ENCODE measurements around the gene ALDH5A1. TPM values are rescaled to one million over a fixed set of nuclear protein-coding genes. Genes with fewer than 3 reads are reported as not detected.

The ALDH5A1 gene
- total RNA-seq, 4 donors from 2014 or later: 4.1 to 12.1 (median 7.9) TPM

GRCh38 chr6:24545691-24546090 lies 50.9 kb downstream of the ALDH5A1 start:
- no peaks in the 10 kb centered on the region for H3K9me3 ChIP-seq

GRCh38 chr6:24546439-24546838 lies 51.7 kb downstream of the ALDH5A1 start:
- in situ Hi-C loops (cut with MboI; ENCODE audit: low pct_ligation_motif_present in 1 of 4, low pct_unique_long_range_greater_than_20kb in 1 of 4, low sequenced_read_pairs in 3 of 4) (no loop called here), intact Hi-C loops (cut with DNase I; ENCODE audit: low total_unique reads) (no loop called here)
- no peaks in the 10 kb centered on the region for H3K27me3 ChIP-seq
- no peaks in the 10 kb centered on the region for H3K36me3 ChIP-seq
- TF ChIP-seq EP300 (IDR thresholded peaks at IDR 0.05; ENCODE audit: low read depth): no peak
- 83 to 85% methylated on average over 7 of the region's 7 CpGs for WGBS, 2 donors (ENCODE audit: low coverage in 1 of 2)
- no peak overlapping the region for H3K4me3 ChIP-seq
- no peak overlapping the region for H3K27ac ChIP-seq
- H3K4me1 ChIP-seq: no peaks in the 10 kb centered on the region
- H3K9me3 ChIP-seq: no peaks in the 10 kb centered on the region
- no peak for DNase-seq

More at GRCh38 chr6:24545691-24546090, 50.9 kb downstream of the ALDH5A1 start:
- DNase-seq: no peak
- no peaks in the 10 kb centered on the region for H3K27me3 ChIP-seq
- no peak overlapping the region for H3K27ac ChIP-seq
- no peaks in the 10 kb centered on the region for H3K4me1 ChIP-seq
- intact Hi-C loops (cut with DNase I; ENCODE audit: low total_unique reads): no loop called here
- TF ChIP-seq POLR2AphosphoS5 (IDR thresholded peaks at IDR 0.05) (no peak), EP300 (IDR thresholded peaks at IDR 0.05; ENCODE audit: low read depth) (no peak), POLR2A (IDR thresholded peaks at IDR 0.05) (no peak), CTCF (IDR thresholded peaks at IDR 0.05) (no peak)
- no peaks in the 10 kb centered on the region for H3K36me3 ChIP-seq
- WGBS, 2 donors (ENCODE audit: low coverage in 1 of 2): 72 to 87% methylated on average over 3 of the region's 3 CpGs
- in situ Hi-C loops (cut with MboI; ENCODE audit: low pct_ligation_motif_present in 1 of 4, low pct_unique_long_range_greater_than_20kb in 1 of 4, low sequenced_read_pairs in 3 of 4): no loop called here
- no peak overlapping the region for H3K4me3 ChIP-seq

- H3K4me1 ChIP-seq: no peaks in the 10 kb centered on the region
- in situ Hi-C loops (cut with MboI; ENCODE audit: low pct_ligation_motif_present in 1 of 4, low pct_unique_long_range_greater_than_20kb in 1 of 4, low sequenced_read_pairs in 3 of 4) (no loop called here), intact Hi-C loops (cut with DNase I; ENCODE audit: low total_unique reads) (no loop called here)
- TF ChIP-seq POLR2AphosphoS5 (IDR thresholded peaks at IDR 0.05) (no peak), POLR2A (IDR thresholded peaks at IDR 0.05) (no peak), CTCF (IDR thresholded peaks at IDR 0.05) (no peak), EP300 (IDR thresholded peaks at IDR 0.05; ENCODE audit: low read depth) (no peak)
- H3K36me3 ChIP-seq: no peaks in the 10 kb centered on the region
- no peaks in the 10 kb centered on the region for H3K9me3 ChIP-seq
- WGBS, 2 donors (ENCODE audit: low coverage in 1 of 2): 58 to 67% methylated on average over 3 to 12 of the region's 12 CpGs
- no peak for DNase-seq
- H3K27me3 ChIP-seq: no peaks in the 10 kb centered on the region
- H3K27ac ChIP-seq: no peak overlapping the region
- H3K4me3 ChIP-seq: no peak overlapping the region
These were observed 52.5 kb downstream of the ALDH5A1 start for GRCh38 chr6:24547243-24547642.

GRCh38 chr6:24549158-24549557 lies 54.4 kb downstream of the ALDH5A1 start:
- no peak for DNase-seq
- no peaks in the 10 kb centered on the region for H3K4me1 ChIP-seq
- H3K4me3 ChIP-seq: no peak overlapping the region
- no peaks in the 10 kb centered on the region for H3K9me3 ChIP-seq
- TF ChIP-seq POLR2AphosphoS5 (IDR thresholded peaks at IDR 0.05): no peak
- TF ChIP-seq POLR2A (IDR thresholded peaks at IDR 0.05): no peak
- no peak for TF ChIP-seq CTCF (IDR thresholded peaks at IDR 0.05)
- no peak for TF ChIP-seq EP300 (IDR thresholded peaks at IDR 0.05; ENCODE audit: low read depth)
- intact Hi-C loops (cut with DNase I; ENCODE audit: low total_unique reads): no loop called here
- WGBS, 2 donors (ENCODE audit: low coverage in 1 of 2): 90 to 100% methylated on average over 1 of the region's 1 CpG
- no peaks in the 10 kb centered on the region for H3K27me3 ChIP-seq
- in situ Hi-C loops (cut with MboI; ENCODE audit: low pct_ligation_motif_present in 1 of 4, low pct_unique_long_range_greater_than_20kb in 1 of 4, low sequenced_read_pairs in 3 of 4): no loop called here
- no peaks in the 10 kb centered on the region for H3K36me3 ChIP-seq
- no peak overlapping the region for H3K27ac ChIP-seq

- TF ChIP-seq POLR2AphosphoS5 (IDR thresholded peaks at IDR 0.05) (no peak), EP300 (IDR thresholded peaks at IDR 0.05; ENCODE audit: low read depth) (no peak), POLR2A (IDR thresholded peaks at IDR 0.05) (no peak), CTCF (IDR thresholded peaks at IDR 0.05) (no peak)
- WGBS, 2 donors (ENCODE audit: low coverage in 1 of 2): 80 to 88% methylated on average over 10 to 13 of the region's 13 CpGs
- no peaks in the 10 kb centered on the region for H3K4me1 ChIP-seq
These were observed 55.0 kb downstream of the ALDH5A1 start for GRCh38 chr6:24549674-24550353.

More at GRCh38 chr6:24549674-24550353, 55.0 kb downstream of the ALDH5A1 start:
- intact Hi-C loops (cut with DNase I; ENCODE audit: low total_unique reads) (no loop called here), in situ Hi-C loops (cut with MboI; ENCODE audit: low pct_ligation_motif_present in 1 of 4, low pct_unique_long_range_greater_than_20kb in 1 of 4, low sequenced_read_pairs in 3 of 4) (no loop called here)
- H3K27ac ChIP-seq: no peak overlapping the region
- no peaks in the 10 kb centered on the region for H3K27me3 ChIP-seq
- H3K9me3 ChIP-seq: no peaks in the 10 kb centered on the region
- H3K4me3 ChIP-seq: no peak overlapping the region
- H3K36me3 ChIP-seq: no peaks in the 10 kb centered on the region
- no peak for DNase-seq

Measured in transverse colon (tissue), 4 donors.